Activated CD8-positive, alpha-beta memory T cell treated with anti-CD3 and anti-CD28 coated beads, Interleukin-2, amount 50 U/mL, for 4 hours (primary cell): ENCODE measurements around the gene KIAA1143.

Experiments
- DNase-seq: peaks from one replicate; pipeline ENCODE4 v3.0.0-alpha.2; 2020

The KIAA1143 gene

DNA sequence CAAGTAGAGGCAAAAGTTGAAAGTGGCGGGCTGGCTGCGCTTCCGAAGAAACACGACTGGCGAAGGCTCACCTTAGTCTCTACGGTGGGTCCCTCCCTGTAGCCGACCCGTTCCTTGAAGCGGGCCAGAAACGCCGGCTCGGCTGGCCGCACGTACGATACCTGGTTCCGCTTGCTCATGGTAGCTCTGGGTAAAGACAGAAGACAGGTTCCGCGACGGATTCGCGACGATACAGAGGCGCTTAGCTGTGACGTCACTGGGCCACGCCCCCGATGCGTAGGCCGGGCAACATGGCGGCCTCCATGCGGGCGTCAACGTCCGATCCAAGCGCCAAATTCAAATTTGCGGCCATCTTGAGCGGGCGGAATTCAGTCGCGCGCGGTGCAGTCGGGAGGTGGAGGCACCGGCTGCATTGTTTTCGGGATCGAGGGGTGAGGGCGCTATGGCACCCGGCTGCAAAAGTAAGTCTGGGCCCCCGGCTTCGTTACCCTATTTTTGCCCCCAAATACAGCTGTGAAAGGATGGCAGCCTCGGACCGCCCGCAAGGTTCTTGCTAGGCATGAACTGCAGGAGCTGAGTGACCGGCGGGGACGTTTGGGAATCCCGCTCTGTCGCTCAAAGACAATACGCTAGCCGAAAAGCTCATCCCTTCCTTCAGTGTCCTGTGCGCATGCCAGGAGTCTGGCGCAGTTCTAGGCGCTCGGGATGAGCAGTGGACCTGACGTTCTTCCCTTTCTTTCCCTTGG lies at the start of gene KIAA1143, which contains the start of gene KIF15:
Gene KIAA1143, minus strand, starts transcription at position 196 of the 746 bp plus-strand sequence. Its CDS starts 17 bp downstream, at position 179.
Gene KIF15, plus strand, starts transcription at position 371 of the 746 bp plus-strand sequence. Its CDS starts 72 bp downstream, at position 443.
- peak; percentile 99 for DNase-seq

DNA sequence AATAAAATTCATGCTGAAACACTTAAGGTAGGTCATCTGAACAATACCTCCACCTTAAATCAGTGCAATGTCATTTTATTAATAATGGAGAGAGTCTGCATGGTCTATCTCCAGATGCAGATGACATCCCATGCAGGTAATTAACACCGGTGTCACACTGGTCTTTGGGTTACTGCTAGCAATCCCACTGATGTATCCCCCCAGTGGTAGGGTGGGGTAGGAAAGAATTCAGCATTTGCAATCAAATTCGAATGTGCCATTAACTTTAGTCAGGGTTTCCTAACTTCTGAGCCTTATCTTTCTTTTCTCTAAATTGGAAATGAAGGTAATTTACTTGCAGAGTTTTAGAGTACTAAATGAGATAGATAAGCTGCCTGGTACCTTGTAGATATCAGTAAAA lies 44.5 kb upstream of the KIAA1143 start:
- DNase-seq, result no peak

DNA sequence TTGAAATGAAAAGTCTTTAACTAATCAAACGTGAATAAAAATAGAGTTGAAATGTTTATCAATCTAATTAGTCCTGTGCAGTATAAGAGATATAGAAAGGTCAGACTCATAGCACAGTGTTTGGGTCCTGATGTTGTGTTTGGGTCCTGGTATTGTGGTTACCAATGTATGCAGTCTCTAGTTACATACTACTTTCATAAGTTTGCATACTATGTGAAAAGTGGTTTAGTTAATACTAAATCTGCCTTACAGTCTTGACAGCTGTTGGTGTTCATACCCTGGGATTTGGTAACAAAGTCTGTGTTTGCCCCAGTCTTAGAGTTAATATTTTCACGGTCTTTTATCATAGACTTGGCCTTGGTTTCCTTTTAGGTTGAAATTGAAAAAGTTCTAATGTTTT lies 41.9 kb upstream of the KIAA1143 start:
- DNase-seq, result no peak

DNA sequence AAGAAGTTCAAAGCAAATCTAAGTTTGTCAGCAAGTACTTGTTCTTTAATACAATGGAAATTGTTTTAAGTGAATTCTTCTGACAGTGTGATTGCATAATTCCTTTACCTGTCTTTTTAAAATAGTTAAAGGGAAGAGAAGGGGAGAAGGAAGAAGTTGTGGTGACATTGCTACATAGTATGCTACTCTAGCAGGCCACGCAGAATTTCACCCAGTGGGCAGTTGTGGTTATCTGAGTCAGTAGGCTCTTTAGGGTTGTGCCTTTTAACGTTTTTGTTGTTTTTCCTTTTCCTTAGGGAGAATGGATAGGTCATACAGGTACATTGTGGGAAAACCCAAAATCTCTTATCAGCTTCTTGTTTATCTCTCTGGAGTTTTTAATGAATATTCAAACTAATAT lies 40.6 kb upstream of the KIAA1143 start:
- DNase-seq, result no peak

DNA sequence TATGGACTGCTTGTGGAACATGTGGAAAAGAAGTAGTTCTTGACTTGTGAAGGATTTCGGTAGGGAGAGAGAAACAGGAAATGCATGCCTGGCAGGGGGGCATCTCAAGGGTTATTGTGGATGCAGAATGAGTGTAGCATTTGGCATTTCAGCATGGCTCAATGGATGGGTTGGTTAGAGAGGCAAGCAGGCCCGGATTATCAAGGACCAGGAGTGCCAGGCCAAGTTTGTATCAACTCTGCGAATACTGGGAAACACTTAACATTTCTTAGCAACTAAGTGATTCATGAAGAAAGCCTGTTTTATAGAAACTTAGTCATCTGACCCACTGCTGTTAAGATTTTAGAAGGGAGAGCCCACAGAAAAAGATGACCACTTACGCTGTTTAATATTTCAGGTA lies 33.8 kb upstream of the KIAA1143 start:
- DNase-seq, result no peak

DNA sequence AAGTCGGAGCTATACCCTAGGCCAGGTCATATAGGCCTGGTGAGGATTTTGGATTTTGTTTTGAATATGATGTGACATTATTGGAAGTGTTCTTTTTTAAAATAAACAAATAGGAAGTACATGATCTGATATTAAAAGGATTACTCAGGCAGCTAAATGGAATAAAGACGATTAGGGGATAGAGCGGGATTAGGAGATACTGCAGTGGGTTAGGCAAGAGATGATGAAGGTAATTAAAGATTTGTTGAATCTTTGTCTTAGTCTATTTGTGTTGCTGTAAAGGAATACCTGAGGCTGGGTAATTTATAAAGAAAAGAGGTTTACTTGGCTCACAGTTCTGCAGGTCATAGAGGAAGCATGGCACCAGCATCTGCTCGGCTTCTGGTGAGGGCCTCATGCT lies 21.5 kb upstream of the KIAA1143 start:
- DNase-seq, result no peak

DNA sequence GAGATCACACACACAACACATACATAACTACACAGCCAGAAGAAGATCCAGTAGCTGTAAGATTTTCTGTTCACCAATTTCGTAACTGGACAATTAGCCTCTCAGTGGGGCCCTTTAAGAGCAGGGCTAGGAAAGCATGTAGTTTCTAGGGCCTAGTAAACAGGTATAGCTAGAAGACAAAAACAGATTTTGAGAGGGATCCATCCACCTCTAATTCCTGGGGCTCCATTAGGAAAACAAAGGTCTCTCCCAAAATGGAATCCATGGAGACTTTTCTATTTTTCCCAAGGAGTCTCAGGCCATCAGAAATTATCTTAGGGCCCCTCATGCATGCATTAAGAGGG lies 10.7 kb upstream of the KIAA1143 start:
- DNase-seq, result no peak

DNA sequence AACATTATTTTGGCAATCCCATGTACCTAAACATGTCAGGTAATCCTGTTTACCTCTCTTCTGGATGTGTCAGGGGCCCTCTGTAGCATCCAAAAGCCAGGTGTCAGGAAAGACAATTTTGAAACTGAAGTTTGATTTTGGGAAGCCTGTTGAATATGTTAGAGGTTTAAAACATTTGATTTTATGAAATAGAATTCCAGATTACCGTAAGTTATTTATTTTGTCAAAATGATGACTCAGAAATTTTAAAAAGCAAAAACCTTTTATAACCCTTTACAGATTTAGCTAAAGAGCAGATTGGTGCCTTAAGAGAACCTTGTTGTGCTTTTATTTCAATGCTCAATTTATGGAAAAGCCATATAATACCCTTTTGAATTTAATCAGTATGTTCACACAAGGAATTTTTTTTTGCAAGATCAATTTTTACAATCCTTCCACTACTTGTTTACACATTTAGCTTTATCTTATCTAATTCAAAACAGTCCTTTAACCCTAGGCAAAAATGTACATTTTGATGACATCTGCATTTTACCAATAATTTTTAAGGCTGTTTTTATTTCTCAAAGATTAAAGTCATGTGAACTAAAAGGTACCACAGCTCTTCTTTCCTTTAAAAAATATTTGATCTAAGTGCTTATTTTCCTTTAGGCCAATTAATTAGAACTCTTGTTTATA lies 10.1 kb upstream of the KIAA1143 start:
- DNase-seq, result no peak

DNA sequence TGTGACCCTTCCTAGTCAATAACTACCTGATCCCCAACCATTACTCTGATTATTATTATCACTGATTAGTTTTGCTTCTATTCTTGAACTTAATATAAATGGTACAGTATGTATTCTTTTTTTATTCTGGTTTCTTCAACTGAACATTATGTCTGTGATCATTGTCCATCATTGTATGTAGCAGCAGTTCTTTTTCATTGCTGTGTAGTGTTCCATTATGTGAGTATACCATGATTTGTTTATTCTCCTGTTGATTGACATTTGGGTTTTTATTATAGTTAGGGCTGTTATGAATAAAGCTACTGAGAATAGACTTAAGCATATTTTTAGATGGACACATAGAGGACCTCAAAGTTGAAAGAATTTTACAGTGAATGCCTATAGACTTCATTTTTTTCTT lies 2.8 kb upstream of the KIAA1143 start:
- no peak for DNase-seq

DNA sequence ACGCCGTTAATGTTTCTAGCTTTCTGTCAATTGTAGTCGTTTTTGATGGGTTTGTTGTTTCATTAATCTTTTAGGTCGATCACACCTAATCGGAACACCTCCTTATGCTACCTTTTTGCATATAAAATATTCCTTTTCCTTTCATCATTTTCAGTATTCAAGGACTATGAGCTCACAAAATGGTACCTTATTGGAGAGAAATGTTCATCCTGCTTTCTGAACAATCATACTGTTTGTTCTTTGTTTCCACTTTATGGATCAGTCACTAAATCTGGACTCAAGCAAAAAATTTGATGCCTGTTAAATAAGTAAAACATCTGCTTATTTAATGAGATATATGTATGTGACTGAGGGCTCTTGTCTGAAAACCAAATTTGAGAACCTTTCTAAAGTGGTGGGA lies 1.3 kb upstream of the KIAA1143 start:
- DNase-seq, result no peak

DNA sequence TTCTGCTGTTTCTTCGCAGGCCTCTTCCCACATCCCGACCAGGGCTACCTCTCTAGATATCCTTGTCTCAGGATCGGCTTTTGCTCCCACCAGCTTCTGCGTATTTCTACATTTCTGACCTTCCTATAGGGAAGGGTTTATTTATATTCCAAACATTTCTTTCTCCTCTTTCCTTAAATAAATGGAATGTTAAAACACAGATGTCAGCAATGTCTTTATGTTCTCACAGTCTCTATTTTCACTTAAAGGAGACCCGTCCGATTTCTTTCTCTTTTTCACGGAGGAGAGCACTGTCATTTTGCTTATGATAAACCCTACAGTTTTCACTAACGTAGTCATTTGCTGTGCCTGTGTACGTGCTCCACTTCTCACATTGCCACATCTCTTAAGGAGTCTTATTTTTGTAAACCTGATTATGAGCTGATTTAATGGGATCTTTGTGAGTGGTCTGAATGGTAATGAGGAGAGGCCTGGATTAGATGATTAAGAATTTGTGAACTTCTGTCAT lies 805 bp upstream of the KIAA1143 start:
- DNase-seq, result no peak

DNA sequence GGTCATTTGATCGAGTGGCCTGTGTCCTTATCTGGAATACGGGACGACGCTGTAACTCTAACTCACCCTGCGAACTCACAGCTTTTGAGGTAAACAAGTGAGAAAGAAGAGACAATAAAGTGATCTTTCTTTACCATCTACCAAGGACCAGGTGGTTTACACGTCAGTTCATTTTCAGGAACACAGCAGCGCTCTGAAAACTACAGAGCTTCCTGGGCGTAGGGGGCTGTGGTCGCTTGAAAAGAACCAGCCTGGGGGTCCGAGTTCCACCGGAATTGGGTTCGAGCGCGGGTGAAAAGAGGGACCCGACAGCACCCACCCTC lies 357 bp downstream of the KIAA1143 start:
- no peak for DNase-seq

DNA sequence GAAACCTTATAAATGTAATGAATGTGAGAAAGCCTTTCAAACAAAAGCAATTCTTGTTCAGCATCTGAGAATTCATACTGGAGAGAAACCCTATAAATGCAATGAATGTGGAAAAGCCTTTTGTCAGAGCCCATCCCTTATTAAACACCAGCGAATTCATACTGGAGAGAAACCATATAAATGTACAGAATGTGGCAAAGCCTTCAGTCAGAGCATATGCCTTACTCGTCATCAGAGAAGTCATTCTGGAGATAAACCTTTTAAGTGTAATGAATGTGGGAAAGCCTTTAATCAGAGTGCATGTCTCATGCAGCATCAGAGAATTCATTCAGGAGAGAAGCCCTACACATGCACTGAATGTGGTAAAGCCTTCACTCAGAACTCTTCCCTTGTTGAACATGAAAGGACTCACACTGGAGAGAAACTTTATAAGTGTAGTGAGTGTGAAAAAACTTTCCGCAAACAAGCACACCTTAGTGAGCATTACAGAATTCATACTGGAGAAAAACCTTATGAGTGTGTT lies 26.7 kb downstream of the KIAA1143 start:
- no peak for DNase-seq

DNA sequence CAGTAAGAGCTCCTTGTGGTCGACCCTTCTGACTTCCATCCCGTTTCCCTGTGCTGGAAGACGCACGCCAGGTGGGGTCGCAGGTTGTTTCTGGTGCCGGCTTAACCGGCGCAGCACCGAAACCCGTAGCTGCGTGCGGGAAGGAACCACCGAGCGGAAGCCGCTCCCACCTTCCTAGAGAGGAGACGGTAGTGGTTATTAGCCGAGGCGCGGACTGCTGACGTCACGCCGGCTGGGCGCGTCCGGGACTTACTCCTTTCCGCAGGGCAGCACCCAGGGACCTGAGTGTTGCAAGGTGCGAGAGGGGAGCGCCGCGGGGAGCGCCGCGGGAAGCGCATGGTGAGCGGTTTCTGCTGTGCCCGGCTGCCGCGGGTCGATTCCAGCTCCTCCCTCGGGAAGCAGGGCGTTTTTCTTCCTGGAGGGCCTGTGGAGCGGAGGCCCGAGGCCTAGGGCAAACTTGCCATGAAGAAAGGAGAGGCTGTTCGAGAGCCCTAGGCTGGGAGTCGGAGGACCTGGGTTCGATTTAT lies 32.0 kb downstream of the KIAA1143 start, which contains the start of gene ZNF501:
Gene ZNF501, plus strand, starts transcription at position 252 of the 527 bp plus-strand sequence. CDS start 4,787 bp downstream, outside the sequence.
- DNase-seq, result peak; percentile 82

DNA sequence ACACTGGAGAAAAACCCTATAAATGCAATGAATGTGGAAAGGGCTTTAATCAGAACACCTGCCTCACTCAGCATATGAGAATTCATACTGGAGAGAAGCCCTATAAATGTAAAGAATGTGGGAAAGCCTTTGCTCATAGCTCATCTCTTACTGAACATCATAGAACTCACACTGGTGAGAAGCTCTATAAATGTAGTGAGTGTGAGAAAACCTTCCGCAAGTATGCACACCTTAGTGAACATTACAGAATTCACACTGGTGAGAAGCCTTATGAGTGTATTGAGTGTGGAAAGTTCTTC lies 39.4 kb downstream of the KIAA1143 start:
- DNase-seq, result no peak

DNA sequence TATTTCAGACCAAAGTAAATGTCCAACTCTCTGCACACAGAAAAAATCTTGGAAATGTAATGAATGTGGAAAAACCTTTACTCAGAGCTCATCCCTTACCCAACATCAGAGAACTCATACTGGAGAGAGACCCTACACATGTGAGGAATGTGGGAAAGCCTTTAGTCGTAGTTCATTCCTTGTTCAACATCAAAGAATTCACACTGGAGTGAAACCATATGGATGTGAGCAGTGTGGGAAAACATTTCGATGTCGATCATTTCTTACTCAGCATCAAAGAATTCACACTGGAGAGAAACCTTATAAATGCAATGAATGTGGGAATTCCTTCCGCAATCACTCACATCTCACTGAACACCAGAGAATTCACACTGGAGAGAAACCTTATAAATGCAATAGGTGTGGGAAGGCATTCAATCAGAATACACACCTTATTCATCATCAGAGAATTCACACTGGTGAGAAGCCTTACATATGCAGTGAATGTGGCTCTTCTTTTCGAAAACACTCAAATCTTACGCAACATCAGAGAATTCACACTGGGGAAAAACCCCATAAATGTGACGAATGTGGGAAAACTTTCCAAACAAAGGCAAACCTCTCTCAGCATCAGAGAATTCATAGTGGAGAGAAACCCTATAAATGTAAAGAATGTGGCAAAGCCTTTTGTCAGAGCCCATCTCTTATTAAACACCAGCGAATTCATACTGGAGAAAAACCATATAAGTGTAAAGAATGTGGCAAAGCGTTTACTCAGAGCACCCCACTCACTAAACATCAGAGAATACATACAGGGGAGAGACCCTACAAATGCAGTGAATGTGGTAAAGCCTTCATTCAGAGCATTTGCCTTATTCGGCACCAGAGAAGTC lies 40.0 kb downstream of the KIAA1143 start:
- DNase-seq, result no peak

DNA sequence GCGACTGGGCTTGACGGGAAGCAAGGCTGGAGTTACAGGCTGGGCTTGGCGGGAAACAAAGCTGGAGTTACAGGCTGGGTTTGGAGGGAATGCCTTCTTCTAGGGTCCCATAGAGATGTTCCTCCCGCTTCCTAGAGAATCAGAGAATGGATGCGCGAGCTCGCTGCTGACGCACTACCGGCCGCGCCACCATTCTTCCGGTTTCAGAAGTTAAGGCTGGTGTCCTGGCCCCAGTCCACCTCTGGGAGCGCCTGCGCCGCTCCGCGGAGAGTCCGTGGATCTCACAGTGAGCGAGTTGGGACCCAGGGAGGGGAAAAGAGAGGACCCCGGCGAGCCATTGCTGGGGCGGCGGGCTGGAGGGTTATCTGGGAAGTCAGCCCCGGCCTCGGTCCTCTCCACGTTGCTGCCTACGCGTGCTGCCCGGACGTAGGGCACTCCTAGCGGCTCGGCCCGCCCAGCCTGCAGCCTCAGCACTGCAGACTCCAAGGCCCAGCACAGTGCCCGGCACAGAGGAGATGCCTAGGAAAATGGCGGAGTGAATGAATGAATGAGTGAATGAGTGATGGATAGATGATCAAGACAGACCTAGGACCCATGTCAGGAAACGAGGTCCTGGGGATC lies 48.9 kb downstream of the KIAA1143 start, which contains the start of gene ZNF502:
Gene ZNF502, plus strand, starts transcription at position 206 of the 621 bp plus-strand sequence. CDS start 7,602 bp downstream, outside the sequence.
- DNase-seq, result peak; percentile 54
